Activated CD8-positive, alpha-beta T cell treated with anti-CD3 and anti-CD28 coated beads for 36 hours (primary cell): ENCODE results near the gene DPP6. TPM values are rescaled to one million over a fixed set of nuclear protein-coding genes. Genes with fewer than 3 reads are reported as not detected.
"Not testable (repeated sequence)": the region's sequence is repeated elsewhere in the genome, so short reads cannot be mapped to it uniquely, and the experiment has no call there.

Source experiments
- ATAC-seq: fragments of 200-7000 bp; cut with Tn5 transposase; one replicate; pipeline ENCODE4 v1.10.0; 2021; ENCODE audit warnings: mild to moderate bottlenecking, moderate library complexity
- CTCF ChIA-PET: fragments of 350-600 bp; sonication (Branson Sonifier 250); formaldehyde crosslinking; loops from one replicate; lab custom pipeline; 2021; ENCODE audit warnings: antibody characterized with exemption; lab: Charles Lee
- POLR2A ChIA-PET: fragments of 350-600 bp; sonication (Branson Sonifier 250); formaldehyde crosslinking; loops from one replicate; lab custom pipeline; 2021; ENCODE audit warnings: antibody characterized with exemption; lab: Charles Lee
- DNase-seq: peaks from one replicate; pipeline ENCODE4 v3.0.0-alpha.2; 2020
- H3K27ac Mint-ChIP-seq: one replicate; pipeline ENCODE4 v1.8.0; 2021; ENCODE audit warnings: mild to moderate bottlenecking, mixed read lengths
- H3K27me3 Mint-ChIP-seq: one replicate; pipeline ENCODE4 v1.8.0; 2021; ENCODE audit warnings: mixed read lengths
- H3K36me3 Mint-ChIP-seq: one replicate; pipeline ENCODE4 v1.8.0; 2021; ENCODE audit warnings: low read depth, mixed read lengths
- H3K4me1 Mint-ChIP-seq: one replicate; pipeline ENCODE4 v1.8.0; 2021; ENCODE audit warnings: low read depth, mixed read lengths
- H3K4me3 Mint-ChIP-seq: one replicate; pipeline ENCODE4 v1.8.0; 2021; ENCODE audit warnings: mild to moderate bottlenecking, moderate library complexity, mixed read lengths
- H3K9me3 Mint-ChIP-seq: one replicate; pipeline ENCODE4 v1.8.0; 2021; ENCODE audit warnings: mixed read lengths
- intact Hi-C: fragments of 100-400 bp; cut with micrococcal nuclease; formaldehyde crosslinking; loops from one replicate; pipeline ENCODE4 v1.10.0; 2022
- total RNA-seq, 2 experiments: library from RNA; stranded (reverse); gene quantifications; one replicate each; pipeline ENCODE4 v1.2.3, GENCODE V29; 2021

DPP6 gene
- total RNA-seq = not detected

GRCh38 chr7:154051643-154052529 lies at the start of gene DPP6:
DPP6 (plus strand) TSS chr7:154052398.
- intact Hi-C loops, H3K36me3 Mint-ChIP-seq, CTCF ChIA-PET: not testable (repeated sequence)

GRCh38 chr7:154009423-154009911 lies 42.7 kb upstream of the DPP6 start:
- ATAC-seq, CTCF ChIA-PET, H3K27me3 Mint-ChIP-seq, H3K9me3 Mint-ChIP-seq, DNase-seq, H3K4me1 Mint-ChIP-seq, POLR2A ChIA-PET, intact Hi-C loops, H3K4me3 Mint-ChIP-seq, H3K27ac Mint-ChIP-seq, H3K36me3 Mint-ChIP-seq: not testable (repeated sequence)

More at GRCh38 chr7:154051643-154052529, at the start of gene DPP6:
- H3K4me1 Mint-ChIP-seq, DNase-seq, H3K27me3 Mint-ChIP-seq, ATAC-seq, H3K9me3 Mint-ChIP-seq, H3K27ac Mint-ChIP-seq, H3K4me3 Mint-ChIP-seq, POLR2A ChIA-PET: not testable (repeated sequence)

GRCh38 chr7:154010726-154011568 lies 41.3 kb upstream of the DPP6 start:
- H3K27me3 Mint-ChIP-seq, H3K4me3 Mint-ChIP-seq, ATAC-seq, H3K9me3 Mint-ChIP-seq, H3K4me1 Mint-ChIP-seq, intact Hi-C loops, CTCF ChIA-PET, POLR2A ChIA-PET, H3K27ac Mint-ChIP-seq, H3K36me3 Mint-ChIP-seq, DNase-seq: not testable (repeated sequence)

- H3K9me3 Mint-ChIP-seq, H3K27me3 Mint-ChIP-seq, H3K36me3 Mint-ChIP-seq, POLR2A ChIA-PET, ATAC-seq, H3K4me3 Mint-ChIP-seq, H3K27ac Mint-ChIP-seq, intact Hi-C loops, CTCF ChIA-PET, DNase-seq, H3K4me1 Mint-ChIP-seq: not testable (repeated sequence)
These were observed 39.4 kb upstream of the DPP6 start for GRCh38 chr7:154012800-154013199.

- H3K36me3 Mint-ChIP-seq, CTCF ChIA-PET, H3K27ac Mint-ChIP-seq, ATAC-seq, H3K4me1 Mint-ChIP-seq, intact Hi-C loops, DNase-seq, H3K27me3 Mint-ChIP-seq, POLR2A ChIA-PET, H3K9me3 Mint-ChIP-seq, H3K4me3 Mint-ChIP-seq: not testable (repeated sequence)
These were observed 36.6 kb upstream of the DPP6 start for GRCh38 chr7:154015636-154016035.

- CTCF ChIA-PET, H3K4me3 Mint-ChIP-seq, H3K9me3 Mint-ChIP-seq, H3K4me1 Mint-ChIP-seq, H3K27me3 Mint-ChIP-seq, intact Hi-C loops, H3K36me3 Mint-ChIP-seq, ATAC-seq, DNase-seq, H3K27ac Mint-ChIP-seq, POLR2A ChIA-PET: not testable (repeated sequence)
These were observed 33.8 kb upstream of the DPP6 start for GRCh38 chr7:154018354-154018753.

GRCh38 chr7:154027805-154028204 lies 24.4 kb upstream of the DPP6 start:
- H3K4me1 Mint-ChIP-seq, H3K9me3 Mint-ChIP-seq, DNase-seq, H3K4me3 Mint-ChIP-seq, POLR2A ChIA-PET, intact Hi-C loops, H3K27ac Mint-ChIP-seq, H3K36me3 Mint-ChIP-seq, H3K27me3 Mint-ChIP-seq, CTCF ChIA-PET, ATAC-seq: not testable (repeated sequence)

- H3K27ac Mint-ChIP-seq, POLR2A ChIA-PET, H3K27me3 Mint-ChIP-seq, H3K4me1 Mint-ChIP-seq, H3K9me3 Mint-ChIP-seq, CTCF ChIA-PET, H3K4me3 Mint-ChIP-seq, intact Hi-C loops, ATAC-seq, H3K36me3 Mint-ChIP-seq, DNase-seq: not testable (repeated sequence)
These were observed 21.6 kb upstream of the DPP6 start for GRCh38 chr7:154030476-154031080.

- H3K27me3 Mint-ChIP-seq, H3K4me3 Mint-ChIP-seq, H3K36me3 Mint-ChIP-seq, POLR2A ChIA-PET, H3K27ac Mint-ChIP-seq, intact Hi-C loops, H3K4me1 Mint-ChIP-seq, H3K9me3 Mint-ChIP-seq, CTCF ChIA-PET: not testable (repeated sequence)
- DNase-seq (peak; percentile 68), ATAC-seq (peak; percentile 100)
These were observed 12.6 kb upstream of the DPP6 start for GRCh38 chr7:154039466-154040165.

GRCh38 chr7:154050394-154050793 lies 1.8 kb upstream of the DPP6 start:
- POLR2A ChIA-PET, H3K36me3 Mint-ChIP-seq, H3K4me3 Mint-ChIP-seq, intact Hi-C loops, H3K27ac Mint-ChIP-seq, ATAC-seq, H3K27me3 Mint-ChIP-seq, CTCF ChIA-PET, H3K9me3 Mint-ChIP-seq, DNase-seq, H3K4me1 Mint-ChIP-seq: not testable (repeated sequence)
